ENCODE data around the gene SHFL.
A peak's percentile ranks its signal among the peaks of the same experiment; 100 is the strongest.

Gene SHFL

DNA sequence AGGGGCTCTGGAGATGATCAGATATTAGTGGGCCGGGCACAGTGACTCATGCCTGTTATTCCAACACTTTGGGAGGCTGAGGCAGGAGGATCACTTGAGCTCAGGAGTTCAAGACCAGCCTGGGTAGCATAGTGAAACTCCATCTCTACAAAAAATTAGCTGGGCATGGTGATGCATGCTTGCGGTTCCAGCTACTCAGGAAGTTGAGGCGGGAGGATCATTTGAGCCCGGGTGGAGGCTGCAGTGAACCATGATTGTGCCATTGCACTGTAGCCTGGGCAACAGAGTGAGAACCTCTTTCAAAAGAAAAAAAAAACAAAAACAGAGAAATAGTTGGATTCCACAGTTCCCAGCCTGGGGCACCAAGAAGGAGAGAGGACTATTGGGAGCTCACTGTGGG is 17.9 kb upstream of the SHFL start:
- Histone ChIP-seq H3K79me2 (ENCODE audit: control insufficient read depth, insufficient read depth, low read length, unreplicated experiment) (no peaks in the 10 kb centered on the region), H2AFZ (ENCODE audit: low read length, unreplicated experiment) (no peak overlapping the region), H3K4me3 (ENCODE audit: low read depth, low read length) (no peak overlapping the region), H3K27me3 (ENCODE audit: insufficient read depth, low read length) (no peaks in the 10 kb centered on the region), H3K4me1 (ENCODE audit: control insufficient read depth, insufficient read depth, low read length, unreplicated experiment) (no peaks in the 10 kb centered on the region), H3K36me3 (ENCODE audit: insufficient read depth, low read length) (no peaks in the 10 kb centered on the region), H3K27ac (ENCODE audit: low read depth, low read length) (no peak overlapping the region)

DNA sequence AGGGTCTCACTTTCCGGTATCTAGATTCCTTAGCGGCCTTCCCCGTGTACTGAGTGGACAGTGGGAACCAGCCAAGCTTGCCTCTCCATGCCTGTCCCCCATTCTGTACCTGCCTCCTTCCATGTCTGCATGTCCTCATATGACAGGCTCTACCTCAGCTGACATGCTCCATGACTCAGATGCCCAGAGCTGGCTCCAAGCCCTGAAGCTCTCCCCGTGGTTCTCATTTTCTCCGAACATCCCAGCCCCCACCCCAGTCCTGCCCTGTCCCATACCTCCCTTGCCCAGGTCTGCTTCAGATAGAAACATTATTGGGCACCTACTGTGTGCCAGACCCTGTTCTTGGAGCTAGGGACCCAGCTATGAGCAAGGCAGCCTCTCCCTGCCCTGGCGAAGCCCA is 17.1 kb upstream of the SHFL start:
- Histone ChIP-seq H3K79me2 (ENCODE audit: control insufficient read depth, insufficient read depth, low read length, unreplicated experiment) (no peaks in the 10 kb centered on the region), H3K36me3 (ENCODE audit: insufficient read depth, low read length) (no peaks in the 10 kb centered on the region), H2AFZ (ENCODE audit: low read length, unreplicated experiment) (no peak overlapping the region), H3K27me3 (ENCODE audit: insufficient read depth, low read length) (no peaks in the 10 kb centered on the region), H3K27ac (ENCODE audit: low read depth, low read length) (no peak overlapping the region), H3K4me1 (ENCODE audit: control insufficient read depth, insufficient read depth, low read length, unreplicated experiment) (no peaks in the 10 kb centered on the region), H3K4me3 (ENCODE audit: low read depth, low read length) (no peak overlapping the region)

DNA sequence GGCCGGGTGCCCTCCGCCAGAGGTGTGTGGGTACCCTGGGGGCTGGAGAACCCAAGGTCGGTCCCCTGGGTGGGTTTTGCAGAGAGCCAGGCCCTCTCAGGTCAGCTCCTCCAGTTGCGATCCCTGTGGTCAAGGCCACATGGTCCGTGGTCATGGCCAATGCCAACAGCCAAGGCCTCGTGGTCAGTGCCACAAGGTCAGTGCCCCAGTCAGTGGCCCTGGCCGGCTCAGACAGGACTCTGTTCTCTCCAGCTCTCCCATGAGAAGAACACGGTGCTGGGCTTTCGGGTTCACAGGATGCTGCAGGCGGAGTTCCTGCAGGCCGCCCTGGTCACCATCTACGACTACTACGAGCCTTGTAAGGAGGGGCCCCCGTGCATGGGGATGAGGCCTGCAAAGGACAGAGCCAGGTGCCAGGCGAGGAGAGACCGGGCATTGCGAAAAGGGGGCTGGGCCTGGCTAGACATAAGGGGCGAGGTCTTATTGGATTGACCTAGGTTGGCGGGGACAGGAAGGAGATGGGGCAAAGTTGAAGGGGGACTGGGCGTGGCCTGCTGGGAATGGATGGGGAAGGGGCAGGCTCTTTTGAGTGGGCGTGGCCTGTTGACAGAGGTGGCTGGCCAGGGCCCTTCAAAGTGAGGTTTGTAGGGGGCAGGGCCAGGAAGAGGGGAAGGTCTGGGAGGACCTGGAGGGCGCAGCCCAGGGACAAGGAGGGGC is 15.2 kb upstream of the SHFL start:
- Histone ChIP-seq H3K4me3 (ENCODE audit: low read depth, low read length) (no peak overlapping the region), H3K79me2 (ENCODE audit: control insufficient read depth, insufficient read depth, low read length, unreplicated experiment) (no peaks in the 10 kb centered on the region), H2AFZ (ENCODE audit: low read length, unreplicated experiment) (no peak overlapping the region), H3K27me3 (ENCODE audit: insufficient read depth, low read length) (no peaks in the 10 kb centered on the region), H3K27ac (ENCODE audit: low read depth, low read length) (no peak overlapping the region), H3K36me3 (ENCODE audit: insufficient read depth, low read length) (no peaks in the 10 kb centered on the region), H3K4me1 (ENCODE audit: control insufficient read depth, insufficient read depth, low read length, unreplicated experiment) (no peaks in the 10 kb centered on the region)

DNA sequence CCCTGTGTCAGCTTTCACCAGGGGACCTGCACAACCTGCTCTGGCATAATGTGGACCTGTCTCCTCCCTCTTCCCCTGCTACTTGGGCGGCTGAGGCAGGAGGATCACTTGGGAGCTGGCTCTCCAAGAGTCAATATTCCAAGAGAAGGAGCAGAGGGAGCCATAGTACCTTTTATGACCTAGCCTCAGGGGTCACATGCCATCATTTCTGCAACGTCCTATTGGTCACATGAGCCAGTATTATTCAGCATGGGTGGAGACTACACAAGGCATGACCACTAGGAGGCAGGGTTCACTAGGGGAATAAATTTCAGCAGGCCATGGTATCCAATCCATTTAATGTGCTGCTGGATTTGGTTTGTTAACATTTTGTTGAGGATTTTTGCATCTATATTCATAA is 12.0 kb upstream of the SHFL start:
- Histone ChIP-seq H2AFZ (ENCODE audit: low read length, unreplicated experiment) (no peak overlapping the region), H3K36me3 (ENCODE audit: insufficient read depth, low read length) (no peaks in the 10 kb centered on the region), H3K79me2 (ENCODE audit: control insufficient read depth, insufficient read depth, low read length, unreplicated experiment) (no peaks in the 10 kb centered on the region), H3K4me3 (ENCODE audit: low read depth, low read length) (no peak overlapping the region), H3K27ac (ENCODE audit: low read depth, low read length) (no peak overlapping the region), H3K27me3 (ENCODE audit: insufficient read depth, low read length) (peaks cover 4% of the 10 kb centered on the region), H3K4me1 (ENCODE audit: control insufficient read depth, insufficient read depth, low read length, unreplicated experiment) (no peaks in the 10 kb centered on the region)

DNA sequence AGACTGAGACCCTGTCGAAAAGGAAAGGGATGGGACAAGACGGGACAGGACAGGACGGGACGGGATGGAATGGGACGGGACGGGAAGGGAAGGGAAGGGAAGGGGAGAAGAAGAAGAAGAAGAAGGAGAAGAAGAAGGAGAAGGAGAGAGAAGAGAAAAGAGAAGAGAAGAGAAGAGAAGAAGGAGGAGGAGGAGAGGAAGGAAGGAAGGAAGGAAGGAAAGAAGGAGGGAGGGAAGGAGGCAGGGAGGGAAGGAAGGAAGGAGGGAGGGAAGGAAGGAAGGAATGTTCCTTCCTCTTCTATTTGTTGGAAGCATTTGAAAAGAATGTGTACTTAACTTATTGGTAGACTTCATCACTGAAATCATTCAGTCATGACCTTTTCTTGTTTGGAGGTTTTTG is 9.6 kb upstream of the SHFL start:
- Histone ChIP-seq H3K79me2 (ENCODE audit: control insufficient read depth, insufficient read depth, low read length, unreplicated experiment) (no peaks in the 10 kb centered on the region), H3K27me3 (ENCODE audit: insufficient read depth, low read length) (peaks cover 4% of the 10 kb centered on the region), H3K4me1 (ENCODE audit: control insufficient read depth, insufficient read depth, low read length, unreplicated experiment) (no peaks in the 10 kb centered on the region), H2AFZ (ENCODE audit: low read length, unreplicated experiment) (no peak overlapping the region), H3K27ac (ENCODE audit: low read depth, low read length) (no peak overlapping the region), H3K36me3 (ENCODE audit: insufficient read depth, low read length) (no peaks in the 10 kb centered on the region), H3K4me3 (ENCODE audit: low read depth, low read length) (no peak overlapping the region)

DNA sequence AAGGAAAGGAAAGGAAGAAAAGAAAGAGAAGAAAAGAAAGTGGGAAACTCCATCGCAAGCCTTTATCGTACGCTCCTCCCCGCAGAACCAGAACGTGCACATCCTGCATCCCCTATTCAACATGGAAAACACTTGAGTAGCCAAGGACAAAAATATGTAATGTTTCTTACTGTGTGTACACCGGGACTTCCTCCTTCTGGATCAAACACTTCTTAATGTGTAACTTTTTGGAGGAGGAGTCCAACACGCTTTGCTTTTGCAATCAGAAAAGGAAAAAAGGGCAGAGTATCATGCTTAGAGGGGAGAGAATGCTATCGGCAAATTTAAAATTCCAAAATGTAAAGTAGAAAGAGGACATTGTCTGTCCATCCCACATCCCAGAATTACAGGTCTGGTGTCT is 7.8 kb upstream of the SHFL start:
- no peaks in the 10 kb centered on the region for H3K36me3 ChIP-seq (ENCODE audit: insufficient read depth, low read length)
- H3K27ac ChIP-seq (ENCODE audit: low read depth, low read length): no peak overlapping the region
- no peak overlapping the region for H3K4me3 ChIP-seq (ENCODE audit: low read depth, low read length)
- H3K79me2 ChIP-seq (ENCODE audit: control insufficient read depth, insufficient read depth, low read length, unreplicated experiment): no peaks in the 10 kb centered on the region
- H2AFZ ChIP-seq (ENCODE audit: low read length, unreplicated experiment): no peak overlapping the region
- H3K27me3 ChIP-seq (ENCODE audit: insufficient read depth, low read length): peaks cover 4% of the 10 kb centered on the region
- no peaks in the 10 kb centered on the region for H3K4me1 ChIP-seq (ENCODE audit: control insufficient read depth, insufficient read depth, low read length, unreplicated experiment)

DNA sequence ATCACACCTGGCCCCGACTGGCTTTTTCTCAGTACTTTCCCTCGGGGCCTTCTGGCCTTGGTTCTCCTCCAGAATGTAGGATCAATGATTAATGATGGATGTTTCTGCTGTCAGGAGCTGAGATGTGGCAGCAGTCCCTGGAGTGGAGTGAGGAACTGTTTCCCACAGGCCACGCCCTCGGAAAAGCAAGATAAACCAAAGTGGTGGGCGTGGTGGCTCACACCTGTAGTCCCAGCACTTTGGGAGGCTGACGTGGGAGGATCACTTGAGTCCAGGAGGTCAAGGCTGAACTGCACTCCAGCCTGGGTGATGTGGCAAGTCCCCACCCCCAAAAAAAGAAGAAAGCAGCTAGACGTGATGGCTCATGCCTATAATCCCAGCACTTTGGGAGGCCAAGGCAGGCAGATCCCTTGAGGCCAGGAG is 7.1 kb upstream of the SHFL start:
- no peaks in the 10 kb centered on the region for H3K36me3 ChIP-seq (ENCODE audit: insufficient read depth, low read length)
- H3K79me2 ChIP-seq (ENCODE audit: control insufficient read depth, insufficient read depth, low read length, unreplicated experiment): no peaks in the 10 kb centered on the region
- no peak overlapping the region for H3K27ac ChIP-seq (ENCODE audit: low read depth, low read length)
- no peak overlapping the region for H3K4me3 ChIP-seq (ENCODE audit: low read depth, low read length)
- H3K4me1 ChIP-seq (ENCODE audit: control insufficient read depth, insufficient read depth, low read length, unreplicated experiment): no peaks in the 10 kb centered on the region
- no peak overlapping the region for H2AFZ ChIP-seq (ENCODE audit: low read length, unreplicated experiment)
- H3K27me3 ChIP-seq (ENCODE audit: insufficient read depth, low read length): peaks cover 4% of the 10 kb centered on the region

DNA sequence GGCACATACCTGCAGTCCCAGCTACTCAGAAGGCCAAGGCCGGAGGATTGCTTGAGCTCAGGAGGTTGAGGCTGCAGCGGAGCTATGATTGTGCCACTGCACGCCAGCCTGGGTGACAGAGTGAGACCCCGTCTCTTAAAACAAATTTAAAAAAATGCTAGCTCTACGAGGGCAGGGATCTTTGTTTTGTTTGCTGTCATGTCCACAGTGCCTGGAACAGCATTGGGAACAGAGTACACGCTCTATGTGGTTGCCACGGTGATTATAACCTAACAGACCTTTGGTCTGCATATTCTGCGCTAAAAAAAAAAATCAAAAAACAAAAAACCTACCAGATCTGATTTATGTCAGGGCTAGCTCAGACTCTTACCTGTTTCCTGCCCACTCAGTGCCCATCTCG is 2.2 kb upstream of the SHFL start:
- Histone ChIP-seq H3K4me3 (ENCODE audit: low read depth, low read length) (no peak overlapping the region), H3K36me3 (ENCODE audit: insufficient read depth, low read length) (peaks cover under 1% of the 10 kb centered on the region; the same call in 1 of the 2 replicates), H3K79me2 (ENCODE audit: control insufficient read depth, insufficient read depth, low read length, unreplicated experiment) (peaks cover 14% of the 10 kb centered on the region), H3K4me1 (ENCODE audit: control insufficient read depth, insufficient read depth, low read length, unreplicated experiment) (no peaks in the 10 kb centered on the region), H2AFZ (ENCODE audit: low read length, unreplicated experiment) (no peak overlapping the region), H3K27ac (ENCODE audit: low read depth, low read length) (no peak overlapping the region), H3K27me3 (ENCODE audit: insufficient read depth, low read length) (no peaks in the 10 kb centered on the region)

DNA sequence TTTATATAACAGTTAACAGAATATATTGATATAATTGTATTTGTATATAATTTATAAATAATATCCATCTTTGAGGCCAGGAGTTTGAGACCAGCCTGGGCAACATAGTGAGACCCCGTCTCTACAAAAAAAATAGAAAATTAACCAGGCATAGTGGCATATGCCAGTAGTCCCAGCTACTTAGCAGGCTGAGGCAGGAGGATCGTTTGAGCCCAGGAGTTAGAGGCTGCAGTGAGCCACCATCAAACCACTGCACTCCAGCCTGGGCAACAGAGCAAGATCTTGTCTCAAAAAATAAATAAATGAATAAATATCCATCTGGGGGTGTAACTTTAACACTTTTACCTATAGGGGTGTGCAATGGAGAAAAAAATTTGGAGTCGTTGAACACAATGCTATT is 1.3 kb upstream of the SHFL start:
- Histone ChIP-seq H3K79me2 (ENCODE audit: control insufficient read depth, insufficient read depth, low read length, unreplicated experiment) (peaks cover 14% of the 10 kb centered on the region), H3K27ac (ENCODE audit: low read depth, low read length) (no peak overlapping the region), H3K27me3 (ENCODE audit: insufficient read depth, low read length) (no peaks in the 10 kb centered on the region), H3K4me1 (ENCODE audit: control insufficient read depth, insufficient read depth, low read length, unreplicated experiment) (no peaks in the 10 kb centered on the region), H3K4me3 (ENCODE audit: low read depth, low read length) (no peak overlapping the region), H2AFZ (ENCODE audit: low read length, unreplicated experiment) (no peak overlapping the region), H3K36me3 (ENCODE audit: insufficient read depth, low read length) (peaks cover 9% of the 10 kb centered on the region; the same call in 1 of the 2 replicates)

DNA sequence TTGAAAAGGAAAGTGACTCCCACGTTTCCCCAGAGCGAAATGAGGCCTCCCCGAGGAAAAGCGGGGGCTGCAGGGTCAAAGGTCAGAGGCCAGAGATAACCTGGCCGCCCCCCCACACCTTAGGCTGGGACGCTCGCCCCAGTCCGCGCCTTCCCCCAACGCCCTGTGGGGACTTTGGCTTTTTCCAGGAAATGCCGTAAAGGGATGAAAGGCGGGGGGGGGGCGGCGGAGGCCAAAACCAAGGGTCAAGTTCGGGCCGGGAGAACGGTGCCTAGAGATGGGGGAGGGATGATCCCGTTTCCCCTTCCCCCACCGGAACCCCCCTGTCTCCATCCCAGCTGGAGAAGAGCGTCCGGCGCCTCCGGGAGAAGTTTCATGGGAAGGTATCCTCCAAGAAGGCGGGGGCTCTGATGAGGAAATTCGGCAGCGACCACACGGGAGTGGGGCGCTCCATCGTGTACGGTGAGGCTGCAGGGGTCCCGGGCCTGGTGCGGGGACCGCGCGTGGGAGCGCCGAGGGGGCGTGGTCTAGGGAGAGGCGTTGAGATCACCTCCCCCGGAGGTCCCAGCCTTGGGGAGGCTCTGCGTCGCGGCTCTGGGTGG is 575 bp downstream of the SHFL start:
- peak overlapping the region; percentile 68 for H2AFZ ChIP-seq (ENCODE audit: low read length, unreplicated experiment)

More for the DNA sequence above, 575 bp downstream of the SHFL start:
- Histone ChIP-seq H3K36me3 (ENCODE audit: insufficient read depth, low read length) (peaks cover 17% of the 10 kb centered on the region; the same call in 1 of the 2 replicates), H3K27ac (ENCODE audit: low read depth, low read length) (peak overlapping the region; percentile 63), H3K4me1 (ENCODE audit: control insufficient read depth, insufficient read depth, low read length, unreplicated experiment) (no peaks in the 10 kb centered on the region), H3K4me3 (ENCODE audit: low read depth, low read length) (peak overlapping the region; percentile 99), H3K79me2 (ENCODE audit: control insufficient read depth, insufficient read depth, low read length, unreplicated experiment) (peaks cover 14% of the 10 kb centered on the region), H3K27me3 (ENCODE audit: insufficient read depth, low read length) (no peaks in the 10 kb centered on the region)
